Left renal cortex interstitium (tissue), 4 donors: ENCODE results near the gene PXK. TPM values are rescaled to one million over a fixed set of nuclear protein-coding genes. Genes with fewer than 3 reads are reported as not detected.
"Not testable (repeated sequence)": the region's sequence is repeated elsewhere in the genome, so short reads cannot be mapped to it uniquely, and the experiment has no call there.

Experiments used
- DNase-seq, 4 donors: peaks; one replicate each; pipeline ENCODE4 v3.0.0-alpha.2; 2013; ENCODE audit warnings: low read depth in 4 of 4, low spot score in 2 of 4, missing footprints in 1 of 4
- polyA plus RNA-seq, 4 donors: library from polyadenylated mRNA; unstranded; fragments of 120-200 nt; gene quantifications; one replicate each; pipeline ENCODE4 v1.2.1, GENCODE V29; 2013; ENCODE audit not compliant: insufficient read length in 4 of 4

PXK gene
- polyA plus RNA-seq, 4 donors, result 21.8 to 33.0 (median 29.4) TPM

DNA sequence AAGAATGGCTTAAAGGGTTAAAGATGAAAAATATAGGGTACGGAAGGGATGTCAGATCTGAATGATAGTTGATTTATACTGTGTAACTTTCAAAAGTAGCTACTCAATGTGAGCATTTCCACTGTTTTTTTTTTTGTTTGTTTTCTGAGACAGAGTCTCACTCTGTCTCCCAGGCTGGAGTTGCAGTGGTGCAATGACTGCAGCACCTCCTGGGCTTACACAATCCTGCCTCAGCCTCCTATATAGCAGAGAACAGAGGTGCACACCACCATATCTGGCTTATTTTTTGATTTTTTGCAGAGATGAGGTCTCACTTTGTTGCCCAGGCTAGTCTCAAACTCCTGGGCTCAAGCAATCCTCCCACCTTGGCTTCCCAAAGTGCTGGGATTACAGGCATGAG lies 9.9 kb upstream of the PXK start:
- no peak for DNase-seq

DNA sequence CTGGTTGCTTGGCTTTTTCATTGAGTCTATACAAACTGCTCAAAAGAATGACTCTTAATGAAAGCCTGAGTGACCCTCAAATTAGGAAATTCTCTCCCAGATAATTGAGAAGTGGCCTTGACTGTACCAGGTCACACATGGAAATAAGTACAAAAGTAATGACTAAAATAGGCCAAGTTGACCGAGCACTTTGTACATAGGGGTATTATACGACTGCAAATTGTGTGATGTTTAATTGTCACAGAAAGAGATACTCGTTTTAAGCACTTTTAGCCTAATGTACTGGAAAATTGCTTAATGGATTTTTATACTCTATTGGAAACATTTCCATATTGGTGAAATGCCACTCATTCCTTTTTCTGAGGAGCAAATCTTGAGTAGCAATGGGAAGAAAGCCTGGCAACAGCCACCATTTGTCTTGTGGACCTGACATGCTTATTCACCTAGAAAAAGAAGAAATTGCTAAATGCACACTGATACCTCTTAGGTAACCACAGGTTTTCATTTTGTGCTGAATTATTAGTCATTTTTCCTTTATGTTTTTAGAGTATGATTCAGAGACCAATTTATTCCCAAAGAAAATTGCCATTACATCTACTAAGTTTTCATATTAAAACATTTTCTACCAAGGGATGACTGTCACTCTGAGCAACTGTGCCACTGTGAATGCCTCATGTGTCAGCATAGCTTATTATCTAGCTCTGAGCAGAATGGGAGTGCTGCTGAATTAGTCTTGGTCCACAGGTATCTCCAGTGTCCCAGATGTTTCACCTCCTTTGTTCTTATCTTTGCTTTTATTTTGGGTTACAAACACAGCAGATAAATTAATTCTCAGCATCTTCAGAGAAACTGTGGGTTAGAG lies 8.9 kb upstream of the PXK start:
- DNase-seq, result no peak

DNA sequence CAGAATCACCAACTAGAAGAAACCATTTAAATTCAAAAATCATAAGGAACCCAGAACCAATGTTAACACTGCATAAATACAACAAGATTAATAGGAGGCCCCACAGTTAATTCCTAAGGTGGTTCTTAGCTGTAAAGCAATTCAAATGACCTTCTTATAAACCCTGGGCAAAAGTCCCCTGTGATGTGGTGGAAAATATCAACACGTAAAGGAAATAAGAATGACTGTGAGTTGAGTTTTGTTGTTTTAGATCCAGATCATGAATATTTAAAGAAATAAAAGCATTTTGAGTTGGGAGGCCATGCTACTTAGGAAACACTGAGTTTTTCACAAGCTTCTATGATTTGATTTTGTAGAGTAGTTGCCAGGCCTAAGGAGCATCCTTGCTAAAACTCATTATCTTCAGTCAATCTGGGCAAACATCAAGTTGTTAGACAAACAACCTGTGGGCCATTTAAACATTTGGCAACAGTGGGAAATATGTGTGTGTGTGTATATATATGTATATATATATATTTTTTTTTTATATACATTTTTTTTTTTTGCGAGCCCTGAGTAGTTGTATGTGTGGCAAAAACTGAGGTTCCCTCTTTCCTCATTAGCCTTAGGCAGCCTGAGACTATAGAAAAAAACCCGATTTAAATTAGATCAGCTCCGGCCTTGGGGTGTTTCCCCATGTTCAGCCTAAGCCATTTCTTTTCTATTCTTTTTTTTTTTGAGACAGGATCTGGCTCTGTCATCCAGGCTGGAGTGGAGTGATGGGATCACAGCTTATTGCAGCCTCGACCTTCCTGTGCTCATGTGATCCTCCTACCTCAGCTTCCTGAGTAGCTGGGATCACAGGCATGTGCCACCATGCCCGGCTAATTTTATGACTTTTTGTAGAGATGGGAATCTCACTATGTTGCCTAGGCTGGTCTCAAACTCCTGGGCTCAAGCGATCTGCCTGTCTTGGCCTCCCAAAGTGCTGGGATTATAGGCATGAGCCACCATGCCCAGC lies 8.0 kb upstream of the PXK start:
- DNase-seq, result no peak

DNA sequence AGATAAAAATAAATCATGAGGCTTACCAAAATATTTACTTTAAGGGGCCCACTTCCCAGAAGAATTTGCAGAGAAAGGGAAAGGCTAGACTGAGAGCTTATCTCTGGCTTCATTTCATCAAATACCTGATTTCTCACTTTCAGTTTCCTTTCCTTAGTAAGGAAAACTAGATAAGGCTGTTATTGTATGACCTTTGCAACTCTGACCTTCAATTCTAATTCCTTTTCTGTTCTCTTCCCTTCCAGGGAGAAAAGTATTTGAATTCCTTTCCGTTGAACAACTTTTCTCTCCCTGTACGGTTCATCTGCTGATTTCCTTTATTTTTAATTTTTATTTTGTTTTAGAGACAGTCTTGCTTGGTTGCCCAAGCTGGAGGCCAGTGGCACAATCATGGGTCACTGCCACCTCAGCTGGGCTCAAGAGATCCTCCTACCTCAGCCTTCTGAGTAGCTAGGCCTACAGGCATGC lies 7.1 kb upstream of the PXK start:
- no peak for DNase-seq

DNA sequence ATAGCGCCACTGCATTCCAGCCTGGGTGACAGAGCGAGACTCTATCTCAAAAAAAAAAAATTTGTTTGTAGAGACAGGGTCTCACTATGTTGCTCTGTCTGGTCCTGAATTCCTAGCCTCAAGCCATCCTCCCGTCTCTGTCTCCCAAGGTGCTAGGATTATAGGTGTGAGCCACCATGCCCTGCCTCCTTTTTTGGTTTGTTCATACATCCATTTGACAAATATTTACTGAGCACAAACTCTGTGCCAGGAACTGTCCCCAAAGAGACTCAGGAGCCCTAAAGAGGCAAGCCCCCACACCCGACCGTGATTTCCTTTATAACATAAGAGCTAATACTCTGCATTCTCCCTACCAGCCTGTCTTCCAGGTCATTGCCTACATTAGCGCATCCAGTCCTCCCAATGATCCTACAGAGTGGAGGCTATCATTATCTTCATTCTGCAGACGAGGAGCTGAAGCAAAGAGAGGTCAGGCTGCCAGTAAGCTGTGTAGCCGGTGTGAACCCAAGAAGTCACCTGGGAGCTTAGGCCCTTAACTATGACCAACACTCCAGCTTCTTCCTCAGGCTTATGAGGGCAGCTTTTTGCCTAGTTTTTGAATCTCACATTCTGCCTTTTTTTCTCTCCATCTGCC lies 6.3 kb upstream of the PXK start:
- no peak for DNase-seq

DNA sequence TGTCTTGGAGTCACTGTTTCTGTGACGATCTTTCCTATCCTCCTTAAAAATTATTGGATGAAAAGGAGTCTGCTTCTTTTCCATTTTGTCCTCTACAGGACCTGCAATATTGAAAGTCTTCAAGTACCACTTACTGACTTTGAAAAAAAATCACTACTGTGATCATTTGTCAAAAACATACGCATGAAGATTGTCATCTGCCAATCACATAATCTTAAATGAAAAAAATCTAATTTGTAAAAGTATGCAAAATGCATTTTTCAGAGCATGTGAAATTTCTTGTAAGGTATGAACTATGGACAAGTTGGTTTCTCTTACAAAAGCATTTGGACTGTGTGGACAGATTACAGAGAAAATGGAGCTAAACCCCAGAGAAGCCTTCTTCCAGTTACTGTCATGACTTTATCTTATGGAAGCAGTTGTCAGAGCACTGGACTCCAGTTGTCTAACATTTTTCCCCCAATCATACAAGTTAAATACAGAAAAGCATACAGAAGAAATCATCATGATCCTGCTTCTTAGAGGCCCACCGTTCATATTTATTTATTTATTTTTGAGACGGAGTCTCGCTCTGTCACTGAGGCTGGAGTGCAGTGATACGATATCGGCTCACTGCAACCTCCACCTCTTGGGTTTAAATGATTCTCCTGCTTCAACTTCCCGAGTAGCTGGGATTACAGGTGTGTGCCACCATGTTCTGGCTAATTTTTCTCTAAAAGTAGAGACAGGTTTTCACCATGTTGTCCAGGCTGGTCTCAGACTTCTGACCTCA lies 3.4 kb upstream of the PXK start:
- DNase-seq, result no peak

DNA sequence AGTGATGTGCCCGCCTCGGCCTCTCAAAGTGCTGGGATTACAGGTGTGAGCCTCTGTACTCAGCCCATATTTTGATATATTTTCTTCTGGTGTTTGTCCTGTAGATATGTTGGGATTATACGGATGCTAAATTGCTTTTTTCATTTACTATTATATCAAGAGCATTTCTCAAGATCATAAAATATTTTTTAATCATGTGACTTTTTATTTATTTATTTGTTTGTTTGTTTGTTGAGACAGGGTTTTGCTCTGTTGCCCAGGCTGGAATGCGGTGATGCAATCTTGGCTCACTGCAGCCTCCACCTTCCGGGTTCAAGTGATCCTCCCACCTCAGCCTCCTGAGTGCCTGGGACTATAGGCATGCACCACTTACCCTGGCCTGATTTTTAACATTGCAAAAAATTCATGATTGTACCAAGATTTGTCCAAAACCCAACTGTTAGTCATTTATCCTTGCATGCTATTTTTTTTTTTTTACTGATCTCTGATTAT lies 2.7 kb upstream of the PXK start:
- no peak for DNase-seq

DNA sequence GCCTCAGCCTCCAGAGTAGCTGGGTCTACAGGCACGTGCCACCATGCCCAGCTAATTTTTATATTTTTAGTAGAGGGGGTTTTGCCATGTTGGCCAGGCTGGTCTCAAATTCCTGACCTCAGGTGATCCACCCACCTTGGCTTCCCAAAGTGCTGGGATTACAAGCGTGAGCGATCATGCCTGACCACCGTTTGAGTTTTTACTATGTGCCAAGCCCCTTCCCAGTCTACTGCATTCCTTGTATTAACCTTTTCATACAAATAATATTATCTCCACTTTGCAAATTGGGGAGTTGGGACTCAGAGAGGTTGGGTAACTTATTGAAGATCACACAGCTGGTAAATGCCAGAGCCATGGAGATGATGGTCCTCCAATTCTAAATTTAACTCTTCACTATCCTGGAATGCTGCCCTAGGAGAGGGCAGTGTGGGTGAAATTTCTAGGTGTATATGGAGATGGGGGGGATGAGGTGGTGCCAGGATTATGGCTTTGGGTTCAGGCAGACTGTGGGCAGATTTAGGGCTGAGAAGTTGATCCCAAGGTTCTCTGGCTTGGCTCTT lies 1.0 kb upstream of the PXK start:
- no peak for DNase-seq

DNA sequence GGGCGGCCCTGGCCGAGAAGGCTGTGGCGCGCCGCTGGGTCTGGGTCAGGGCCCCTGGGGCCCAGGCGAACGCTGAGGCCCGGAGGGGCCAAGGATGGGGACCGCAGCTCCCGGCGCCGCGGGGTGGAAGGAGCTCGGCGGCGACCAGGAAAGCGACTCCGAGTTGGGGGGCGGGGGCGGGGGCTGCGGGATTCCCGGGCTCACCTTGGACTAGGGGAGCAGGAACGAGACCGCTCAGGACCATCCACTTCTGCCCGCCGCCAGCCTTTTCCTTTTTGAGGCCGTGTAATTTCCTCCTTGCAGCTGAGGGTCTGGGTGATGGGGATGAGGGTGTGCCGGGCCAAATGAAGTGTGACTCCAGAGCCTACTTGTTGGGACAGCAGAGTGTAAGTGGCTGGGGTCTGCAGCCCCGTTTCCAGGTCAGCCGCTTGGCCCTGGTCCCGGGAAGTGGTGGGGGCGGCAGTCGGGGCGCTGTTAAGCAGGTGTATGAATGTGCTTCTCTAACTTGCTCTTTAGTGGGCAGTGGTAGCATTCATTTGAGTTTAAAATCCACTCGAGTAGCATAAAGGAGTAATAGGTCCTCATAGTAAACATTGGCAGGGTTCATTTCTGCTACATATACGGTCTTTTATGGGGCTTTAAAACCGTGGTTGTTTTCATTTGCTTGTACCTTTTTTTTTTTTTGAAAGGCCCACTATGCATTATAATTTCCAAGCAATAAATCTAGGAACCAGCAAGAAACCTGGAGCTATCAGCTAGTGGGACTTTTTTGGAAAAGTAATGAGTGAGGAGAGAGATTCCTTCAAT lies 717 bp downstream of the PXK start:
- DNase-seq, result no peak

DNA sequence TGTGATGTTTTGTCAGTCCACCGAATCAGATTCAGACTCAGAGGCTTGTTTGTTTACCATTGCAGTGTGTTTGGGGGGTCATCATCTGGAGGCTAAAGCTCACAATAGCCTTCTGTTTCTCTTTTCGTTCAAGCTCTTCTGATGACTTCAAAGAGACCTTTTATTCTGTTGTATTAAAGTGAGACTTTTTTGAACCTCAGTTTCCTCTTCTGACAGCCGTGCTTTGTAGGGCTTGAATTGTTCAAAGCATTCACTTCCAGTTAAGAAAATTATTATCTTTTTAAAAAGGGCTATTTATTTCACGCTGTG lies 1.3 kb downstream of the PXK start:
- no peak for DNase-seq

DNA sequence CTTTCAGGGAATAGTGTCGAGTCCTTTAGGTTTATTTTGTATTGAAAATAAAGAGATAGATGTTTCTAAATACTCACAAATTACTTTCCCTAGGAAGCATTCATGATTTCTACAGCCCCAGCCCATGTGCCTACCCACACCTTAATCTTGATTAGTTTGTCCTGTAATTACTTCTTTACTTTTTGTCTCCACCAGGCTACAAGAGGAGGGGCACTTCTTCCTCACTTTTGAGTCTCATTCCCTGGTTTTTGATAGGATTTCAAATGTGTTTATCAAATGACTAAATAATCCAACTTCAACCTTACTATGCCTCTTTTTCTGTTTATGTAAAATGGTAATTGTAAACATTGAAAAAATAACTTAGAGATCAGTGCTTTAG lies 1.8 kb downstream of the PXK start:
- no peak for DNase-seq

DNA sequence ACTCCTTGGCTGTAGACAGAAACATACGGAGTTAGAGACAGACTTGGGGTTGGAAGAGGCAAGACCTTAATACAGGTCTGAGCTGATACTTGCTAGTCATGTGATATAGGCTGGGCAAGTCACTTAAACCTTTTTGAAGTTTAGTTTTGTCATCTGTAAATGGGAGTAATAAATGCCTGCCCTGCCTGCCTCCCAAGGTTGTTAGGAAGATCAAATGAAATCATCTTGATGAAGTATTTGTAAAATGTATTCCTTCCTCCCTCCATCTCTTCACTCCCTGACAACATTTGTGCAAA lies 2.9 kb downstream of the PXK start:
- DNase-seq, result no peak

DNA sequence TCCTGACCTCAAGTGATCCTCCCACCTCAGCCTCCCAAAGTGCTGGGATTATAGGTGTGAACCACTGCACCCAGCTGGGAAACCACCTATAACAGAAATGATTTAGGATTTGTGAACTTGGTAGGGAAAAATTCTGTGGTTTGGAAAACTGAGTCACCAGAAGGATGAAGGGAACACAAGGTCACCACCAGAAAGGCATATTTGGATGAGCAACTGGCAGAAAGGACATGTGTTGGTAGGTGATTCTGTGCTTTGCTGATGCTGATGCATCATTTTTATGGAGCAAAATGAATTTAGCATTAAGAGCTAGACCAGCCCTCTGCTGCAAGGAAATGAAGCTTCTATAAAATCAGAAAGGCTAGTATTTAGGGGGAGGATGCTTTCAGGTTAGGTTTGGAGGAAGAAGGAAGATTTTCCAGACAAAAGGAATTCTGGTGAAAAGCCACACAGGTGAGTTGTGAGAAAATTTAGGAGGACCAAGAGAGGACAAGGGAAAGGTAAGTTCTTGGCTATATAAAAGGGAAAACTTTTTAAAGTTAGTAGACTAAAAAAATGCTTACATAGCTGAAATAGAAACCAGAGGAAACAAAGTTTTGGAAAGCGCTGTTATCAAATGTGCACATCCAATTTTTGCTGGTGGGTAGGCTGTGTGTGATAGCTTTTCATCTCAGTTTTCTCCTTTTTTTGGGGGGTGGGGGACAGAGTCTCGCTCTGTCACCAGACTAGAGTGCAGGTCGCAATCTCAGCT lies 3.6 kb downstream of the PXK start:
- DNase-seq, result no peak

DNA sequence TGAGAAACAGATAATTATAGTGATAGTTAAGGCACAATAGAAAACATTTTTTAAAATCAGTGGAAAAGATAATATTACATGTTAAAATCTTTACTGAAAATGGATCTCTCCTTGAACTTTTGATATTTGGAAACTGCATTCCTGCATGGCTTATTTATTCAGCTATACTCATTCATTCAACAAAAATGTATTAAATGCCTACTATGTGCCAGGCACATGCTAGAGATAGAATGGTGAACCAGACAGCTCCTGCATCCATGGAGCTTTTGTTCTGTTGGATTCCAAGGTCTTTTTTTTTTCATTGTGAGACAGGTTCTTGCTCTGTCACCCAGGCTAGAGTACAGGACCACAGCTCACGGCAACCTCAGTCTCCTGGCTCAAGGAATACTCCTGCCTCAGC lies 4.5 kb downstream of the PXK start:
- no peak for DNase-seq

DNA sequence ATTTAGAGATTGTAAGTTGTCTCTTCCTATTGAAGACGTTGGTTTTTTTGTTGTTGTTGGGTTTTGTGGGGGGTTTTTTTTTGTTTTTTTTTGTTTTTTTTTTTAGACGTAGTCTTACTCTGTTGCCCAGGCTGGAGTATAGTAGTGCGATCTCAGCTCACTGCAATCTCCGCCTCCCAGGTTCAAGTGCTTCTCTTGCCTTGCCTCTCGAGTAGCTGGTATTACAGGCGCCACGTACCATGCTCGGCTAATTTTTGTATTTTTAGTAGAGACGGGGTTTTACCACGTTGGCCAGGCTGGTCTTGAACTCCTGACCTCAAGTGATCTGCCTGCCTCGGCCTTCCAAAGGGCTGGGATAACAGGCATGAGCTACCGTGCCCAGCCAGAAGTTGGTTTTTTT lies 6.5 kb downstream of the PXK start:
- not testable (repeated sequence) for DNase-seq

DNA sequence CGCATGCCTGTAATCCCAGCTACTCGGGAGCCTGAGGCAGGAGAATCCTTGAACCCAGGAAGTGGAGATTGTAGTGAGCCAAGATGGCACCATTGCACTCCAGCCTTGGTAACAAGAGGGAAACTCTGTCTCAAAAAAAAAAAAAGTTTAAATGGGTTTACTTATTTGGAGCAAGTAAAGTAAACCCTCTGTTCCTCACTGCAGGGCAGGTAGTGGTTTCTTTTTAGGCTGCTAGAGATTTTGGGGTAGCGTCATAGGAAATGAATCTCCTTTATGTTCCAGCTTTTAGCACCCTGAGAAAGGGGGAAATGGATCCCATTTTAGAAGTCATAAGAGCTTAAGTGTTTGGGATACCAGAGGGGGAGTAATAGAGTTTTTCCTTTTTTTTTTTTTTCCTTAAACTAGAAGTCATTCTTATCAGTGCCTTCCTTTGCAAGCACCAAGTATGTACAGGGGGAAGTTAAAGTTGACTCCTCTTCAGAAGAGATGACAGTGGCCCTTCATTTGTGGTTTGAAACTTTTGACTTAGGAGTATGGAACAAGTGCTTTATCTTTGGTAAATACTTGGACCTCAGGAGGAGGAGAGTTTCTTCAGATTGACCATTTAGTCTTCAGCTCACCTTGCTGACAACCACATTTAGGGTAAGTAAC lies 8.0 kb downstream of the PXK start:
- no peak for DNase-seq

DNA sequence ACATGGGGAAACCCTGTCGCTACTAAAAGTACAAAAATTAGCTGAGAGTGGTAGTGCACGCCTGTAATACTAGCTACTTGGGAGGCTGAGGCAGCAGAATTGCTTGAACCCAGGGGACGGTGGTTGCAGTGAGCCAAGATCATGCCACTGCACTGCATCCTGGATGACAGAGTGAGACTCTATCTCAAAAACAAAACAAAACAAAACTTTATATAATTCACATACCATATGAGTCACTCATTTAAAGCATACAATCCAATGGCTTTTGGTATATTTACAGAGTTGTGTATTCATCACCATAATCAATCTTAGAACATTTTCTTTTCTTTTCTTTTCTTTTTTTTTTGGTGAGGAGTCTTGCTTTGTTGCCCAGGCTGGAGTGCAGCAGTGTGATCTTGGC lies 8.7 kb downstream of the PXK start:
- DNase-seq, result no peak

DNA sequence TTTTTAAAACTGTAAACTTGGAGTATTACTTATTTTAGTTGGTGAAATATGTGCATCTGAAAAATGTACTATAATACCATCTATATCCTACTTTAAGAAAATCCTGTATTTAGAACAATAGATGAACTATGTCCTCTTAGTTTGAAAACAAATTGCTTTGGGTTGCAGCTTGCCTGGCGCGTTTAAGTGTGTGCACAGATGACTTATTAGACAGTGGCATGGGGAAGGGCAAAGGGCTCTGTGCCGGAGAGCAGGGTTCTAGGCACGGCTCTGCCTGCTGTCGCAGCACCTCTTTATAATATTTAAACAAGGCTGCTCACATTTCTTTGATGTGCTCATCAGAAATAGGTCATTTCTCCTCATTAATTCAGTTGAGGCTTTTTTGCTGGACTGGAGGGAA lies 10.0 kb downstream of the PXK start:
- no peak for DNase-seq
